ENCODE measurements around the gene GSK3B.
"Not testable (repeated sequence)": the region's sequence is repeated elsewhere in the genome, so short reads cannot be mapped to it uniquely, and the experiment has no call there.

Gene GSK3B

DNA sequence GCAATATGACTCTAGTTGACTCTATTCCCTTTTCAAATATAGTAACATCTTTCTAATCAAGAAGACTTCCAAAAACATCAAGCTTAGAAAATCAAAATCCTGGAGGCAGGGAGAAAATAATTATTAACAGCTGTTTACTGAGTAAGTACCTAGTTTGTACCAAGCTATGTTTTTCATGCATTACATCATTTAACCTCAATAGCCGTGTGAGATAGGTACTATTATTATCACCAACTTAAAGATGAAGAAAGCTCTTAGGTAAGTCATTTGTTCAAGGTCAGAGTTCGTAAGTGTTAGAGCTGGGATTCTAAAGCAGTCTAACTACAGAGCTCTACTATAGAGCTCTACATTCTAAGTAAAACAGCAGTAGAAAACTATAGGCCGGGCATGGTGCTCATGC, 41.6 kb downstream of the GSK3B start:
- TF ChIP-seq PKNOX1 (IDR thresholded peaks at IDR 0.05) = no peak
- no peak for TF ChIP-seq SUZ12 (IDR thresholded peaks at IDR 0.05)
- TF ChIP-seq ARNT (IDR thresholded peaks at IDR 0.05) = no peak
- POLR2A ChIA-PET = interaction anchor here (1.2 kb wide), 1 partner anchor 42 kb away, joined by 11 read pairs; the partner anchor contains the start of gene GSK3B

DNA sequence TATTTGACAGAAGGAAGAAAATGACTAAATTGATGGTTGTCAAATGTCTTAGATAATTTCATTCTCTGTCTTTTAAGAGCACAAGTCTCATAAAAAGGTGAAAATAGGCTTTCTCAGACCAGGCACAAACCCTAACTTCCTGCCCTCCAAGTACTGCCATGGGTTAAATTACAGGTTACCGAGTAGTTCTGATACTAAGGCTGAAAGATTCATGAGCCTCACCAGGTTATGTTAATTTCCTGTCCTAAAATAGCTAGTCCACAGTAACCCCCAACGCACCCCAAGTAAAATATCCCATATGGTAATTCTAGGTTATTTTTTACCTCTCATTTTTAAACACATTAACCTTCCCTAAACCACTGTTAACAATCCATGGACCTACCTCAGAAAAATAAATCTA, 42.0 kb downstream of the GSK3B start:
- DNase-seq (ENCODE audit: extremely low spot score) = no peak
- ChIA-PET POLR2A (interaction anchor here (1.2 kb wide), 1 partner anchor 43 kb away, joined by 11 read pairs; the partner anchor contains the start of gene GSK3B), CTCF (no interaction called here)
- TF ChIP-seq ZNF384 (IDR thresholded peaks at IDR 0.05) (no peak), NFRKB (IDR thresholded peaks at IDR 0.05) (no peak), BHLHE40 (IDR thresholded peaks at IDR 0.05; ENCODE audit: borderline replicate concordance) (no peak), HDGF (IDR thresholded peaks at IDR 0.05; ENCODE audit: borderline replicate concordance) (no peak), TARDBP (IDR thresholded peaks at IDR 0.05) (no peak), ARNT (IDR thresholded peaks at IDR 0.05) (no peak), FOXK2 (IDR thresholded peaks at IDR 0.05) (no peak), LEF1 (IDR thresholded peaks at IDR 0.05; ENCODE audit: borderline replicate concordance) (no peak), SP1 (IDR thresholded peaks at IDR 0.05) (no peak), FOXM1 (IDR thresholded peaks at IDR 0.05; ENCODE audit: borderline replicate concordance) (no peak), CTBP1 (IDR thresholded peaks at IDR 0.05; ENCODE audit: borderline replicate concordance) (no peak), ELF4 (IDR thresholded peaks at IDR 0.05) (no peak), FOXA1 (IDR thresholded peaks at IDR 0.05) (no peak), PKNOX1 (IDR thresholded peaks at IDR 0.05) (no peak)

More for the DNA sequence above, 41.6 kb downstream of the GSK3B start:
- DNase-seq (ENCODE audit: extremely low spot score) = no peak
- CTCF ChIA-PET = no interaction called here

GRCh38 chr3:120051570-120051969, 42.7 kb downstream of the GSK3B start:
- DNase-seq (ENCODE audit: extremely low spot score); POLR2A ChIA-PET; CTCF ChIA-PET: not testable (repeated sequence)

GRCh38 chr3:120049881-120050539, 44.2 kb downstream of the GSK3B start:
- peak; percentile 81 for TF ChIP-seq PKNOX1 (IDR thresholded peaks at IDR 0.05)
- no peak for TF ChIP-seq FOXA1 (IDR thresholded peaks at IDR 0.05)
- TF ChIP-seq CTBP1 (IDR thresholded peaks at IDR 0.05; ENCODE audit: borderline replicate concordance) = no peak
- TF ChIP-seq TARDBP (IDR thresholded peaks at IDR 0.05) = no peak
- ChIA-PET POLR2A (interaction anchor here (1.8 kb wide), 1 partner anchor 46 kb away, joined by 5 read pairs; no protein-coding TSS in a partner anchor), CTCF (no interaction called here)
- no peak for DNase-seq (ENCODE audit: extremely low spot score)

DNA sequence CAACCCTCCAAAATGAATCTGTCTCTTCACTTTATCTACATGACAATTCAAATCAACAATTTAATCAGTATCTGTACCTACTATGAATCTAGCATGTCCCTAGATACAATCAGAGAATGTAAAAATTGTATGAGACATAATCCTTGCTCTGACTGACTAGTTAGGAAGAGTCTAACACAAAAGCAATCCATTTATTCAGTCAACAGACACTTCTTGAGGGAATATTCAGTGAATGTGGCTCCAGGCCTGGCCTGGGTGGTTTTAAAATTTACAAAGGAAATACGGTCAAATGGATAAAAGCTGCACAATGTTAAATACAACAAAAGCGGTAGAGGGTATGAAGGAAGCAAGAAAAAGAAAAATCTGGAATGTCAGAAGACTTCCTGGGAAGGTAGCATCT, 45.2 kb downstream of the GSK3B start:
- ChIA-PET CTCF (no interaction called here), POLR2A (no interaction called here)
- DNase-seq (ENCODE audit: extremely low spot score) = no peak
- TF ChIP-seq LEF1 (IDR thresholded peaks at IDR 0.05; ENCODE audit: borderline replicate concordance) = no peak
- TF ChIP-seq L3MBTL2 (conservative IDR thresholded peaks at IDR 0.05) = no peak
- TF ChIP-seq PKNOX1 (IDR thresholded peaks at IDR 0.05) = no peak
- no peak for TF ChIP-seq BHLHE40 (IDR thresholded peaks at IDR 0.05; ENCODE audit: borderline replicate concordance)
- TF ChIP-seq CTBP1 (IDR thresholded peaks at IDR 0.05; ENCODE audit: borderline replicate concordance) = no peak
- TF ChIP-seq SUZ12 (IDR thresholded peaks at IDR 0.05) = no peak
- no peak for TF ChIP-seq FOXK2 (IDR thresholded peaks at IDR 0.05)
- no peak for TF ChIP-seq ELF4 (IDR thresholded peaks at IDR 0.05)
- no peak for TF ChIP-seq FOXA1 (IDR thresholded peaks at IDR 0.05)
- no peak for TF ChIP-seq FOXM1 (IDR thresholded peaks at IDR 0.05; ENCODE audit: borderline replicate concordance)
- no peak for TF ChIP-seq HDGF (IDR thresholded peaks at IDR 0.05; ENCODE audit: borderline replicate concordance)
- TF ChIP-seq TARDBP (IDR thresholded peaks at IDR 0.05) = no peak
- no peak for TF ChIP-seq SP1 (IDR thresholded peaks at IDR 0.05)
- no peak for TF ChIP-seq NFRKB (IDR thresholded peaks at IDR 0.05)
- TF ChIP-seq ZNF384 (IDR thresholded peaks at IDR 0.05) = no peak

GRCh38 chr3:120048355-120049041, 45.7 kb downstream of the GSK3B start:
- ChIA-PET POLR2A (no interaction called here), CTCF (no interaction called here)
- TF ChIP-seq PKNOX1 (IDR thresholded peaks at IDR 0.05) (0 out of 2 replicates have a peak, but pooled peaks have one; percentile 35), FOXM1 (IDR thresholded peaks at IDR 0.05; ENCODE audit: borderline replicate concordance) (no peak)
- no peak for DNase-seq (ENCODE audit: extremely low spot score)

Data from HEK293T (cell line).